LNCaP clone FGC (cell line): ENCODE data around the gene CNTN2.

Source experiments
- DNase-seq: peaks from one replicate; pipeline ENCODE4 v3.0.0-alpha.2; 2011; ENCODE audit warnings: low read depth
- H3K4me3 ChIP-seq: 2 replicates; pipeline ENCODE4 v1.5.1; 2011; ENCODE audit warnings: mild to moderate bottlenecking, low read depth, low read length, control low read depth
- CTCF ChIP-seq: IDR thresholded peaks from 2 replicates; pipeline ENCODE4 v1.5.1; 2012; ENCODE audit warnings: mild to moderate bottlenecking; ENCODE audit not compliant: control insufficient read depth, insufficient read depth; ENCODE audit errors: extremely low read depth

The CNTN2 gene

GRCh38 chr1:205042911-205043806 is at the start of gene CNTN2:
CNTN2 (plus strand) TSS chr1:205043212; CDS start chr1:205053186, 9,974 bp downstream.
- no peak for TF ChIP-seq CTCF
- no peak within 1 kb of the TSS for H3K4me3 ChIP-seq

GRCh38 chr1:204994086-204994862 is 48.7 kb upstream of the CNTN2 start:
- H3K4me3 ChIP-seq: no peak overlapping the region
- TF ChIP-seq CTCF: no peak
- no peak for DNase-seq

More at GRCh38 chr1:205042911-205043806, at the start of gene CNTN2:
- DNase-seq: no peak

GRCh38 chr1:204996981-204997380 is 46.0 kb upstream of the CNTN2 start:
- H3K4me3 ChIP-seq: no peak overlapping the region
- no peak for DNase-seq
- no peak for TF ChIP-seq CTCF

GRCh38 chr1:204997591-204998355 is 45.2 kb upstream of the CNTN2 start:
- H3K4me3 ChIP-seq: no peak overlapping the region
- no peak for TF ChIP-seq CTCF
- DNase-seq: no peak

- no peak overlapping the region for H3K4me3 ChIP-seq
- DNase-seq: no peak
- TF ChIP-seq CTCF: no peak
These were observed 41.9 kb upstream of the CNTN2 start for GRCh38 chr1:205001162-205001561.

- TF ChIP-seq CTCF: no peak
- DNase-seq: no peak
- H3K4me3 ChIP-seq: no peak overlapping the region
These were observed 40.3 kb upstream of the CNTN2 start for GRCh38 chr1:205002705-205003104.
